GM21390 (cell line): ENCODE results near the gene TRIM9.

Experiments used
- ATAC-seq: cut with Tn5 transposase; IDR thresholded peaks from one replicate; pipeline ENCODE4 v1.9.1; 2021; ENCODE audit not compliant: unreplicated experiment

The TRIM9 gene

DNA sequence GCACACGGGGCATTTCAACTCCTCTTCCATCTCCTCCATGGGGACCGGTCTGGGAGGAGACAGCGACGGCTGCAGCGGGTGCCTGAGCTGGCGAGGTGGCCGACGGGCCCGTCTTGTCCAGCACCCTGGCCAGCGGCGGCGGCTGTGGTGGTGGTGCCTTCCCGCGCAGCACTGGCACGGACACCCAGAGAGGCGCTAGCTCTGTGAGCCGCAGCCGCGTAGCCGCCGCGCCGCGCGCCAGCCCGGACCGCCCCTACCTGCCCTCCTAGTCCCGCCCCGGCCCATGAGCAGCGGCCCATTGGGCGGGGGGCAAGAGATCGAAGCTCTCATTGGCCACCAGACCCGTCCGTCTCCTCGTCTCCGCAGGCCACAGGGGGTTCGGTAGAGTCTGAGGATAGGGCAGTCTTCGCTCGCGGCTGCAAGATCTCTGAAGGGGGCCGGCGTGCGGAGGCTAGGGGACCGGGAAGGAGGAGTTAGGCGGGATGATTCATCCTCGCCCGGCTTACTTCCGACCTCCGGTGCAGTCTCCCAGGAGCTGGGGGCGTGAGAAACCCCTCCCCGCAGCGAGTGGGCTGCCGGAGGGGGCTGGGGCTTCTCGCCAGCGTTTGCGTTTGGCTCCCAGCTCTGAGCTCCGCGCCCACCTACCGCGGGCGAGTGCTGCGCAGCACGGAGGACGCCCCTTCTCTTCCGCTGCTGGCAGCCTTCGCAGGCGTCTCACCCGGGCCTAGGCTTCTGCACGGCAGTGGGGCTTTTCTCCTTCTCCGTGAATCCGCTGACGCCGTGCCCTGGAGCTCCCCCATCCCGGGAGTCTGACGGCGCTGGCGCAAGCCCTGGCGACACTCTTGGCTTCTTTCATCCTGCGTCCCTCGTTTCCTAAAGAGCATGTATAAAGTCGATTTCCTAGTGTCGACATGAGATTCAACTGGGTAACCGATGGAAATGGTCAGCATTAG lies at the start of gene TRIM9:
Gene TRIM9, minus strand, starts transcription at position 205 of the 953 bp plus-strand sequence. Its CDS starts 166 bp downstream, at position 39.
- peak; percentile 99 for ATAC-seq

DNA sequence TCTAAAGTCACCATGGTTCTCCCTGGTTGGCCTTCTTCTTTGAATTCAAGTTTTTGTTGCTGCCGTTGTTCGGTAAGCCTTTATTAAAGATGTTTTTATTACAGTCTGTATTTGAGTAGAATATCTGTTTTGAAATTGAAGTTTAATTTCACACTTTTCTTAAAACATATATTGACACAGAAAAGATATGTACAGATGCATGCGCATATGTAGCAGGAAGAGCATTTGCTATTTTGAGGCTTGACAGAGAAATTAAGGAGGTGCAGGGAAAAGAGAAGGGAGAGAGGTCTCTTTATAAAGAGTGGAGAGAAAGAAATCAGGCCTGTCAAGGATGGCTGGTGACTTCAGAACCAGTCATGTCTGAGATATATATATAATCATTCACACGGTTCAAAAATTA lies 46.0 kb upstream of the TRIM9 start:
- no peak for ATAC-seq

DNA sequence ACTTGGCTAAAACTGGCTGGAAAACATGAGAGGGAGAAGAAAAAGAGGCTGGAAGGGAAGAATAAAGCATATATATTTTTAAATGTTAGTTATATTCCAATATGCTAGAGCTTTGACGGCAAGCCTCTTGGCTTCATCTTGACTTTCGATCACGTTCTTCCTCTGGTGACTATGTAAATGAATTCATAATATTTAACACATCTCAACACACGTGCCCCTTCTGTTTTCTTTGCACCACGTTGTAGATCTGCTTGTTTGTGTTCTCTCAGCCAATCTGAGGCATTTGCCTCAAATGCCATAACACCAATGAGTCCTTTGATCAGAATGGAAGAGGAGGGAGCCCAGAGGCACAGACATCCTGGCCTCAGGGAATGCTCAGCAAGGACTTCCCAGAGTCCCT lies 45.4 kb upstream of the TRIM9 start:
- ATAC-seq: no peak

DNA sequence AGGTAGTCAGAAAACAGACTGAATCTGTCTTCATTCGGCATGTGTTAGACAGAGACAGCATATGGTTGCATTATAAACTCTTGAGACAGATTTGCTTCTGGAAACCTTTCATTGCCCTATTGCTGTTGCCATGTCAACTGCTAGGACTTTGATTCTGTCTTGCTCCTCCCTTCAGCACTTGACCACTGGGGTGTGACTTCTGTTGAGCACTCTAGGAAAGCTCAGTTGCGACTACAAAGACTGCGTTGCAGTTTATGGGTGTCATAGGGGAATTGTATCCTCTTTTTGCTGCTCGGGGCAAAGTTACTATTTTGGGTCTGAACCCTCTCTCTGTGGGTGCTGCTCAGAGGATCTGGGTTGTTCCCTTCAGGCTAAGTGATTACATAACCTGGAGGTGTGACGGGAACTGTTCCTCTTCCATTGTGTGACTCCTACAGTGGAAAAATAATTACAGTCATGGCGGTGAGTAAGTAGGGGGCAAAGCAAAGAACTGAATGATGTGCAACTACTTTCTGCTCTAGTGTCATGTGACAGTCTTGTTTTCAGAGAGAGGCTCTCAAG lies 44.3 kb upstream of the TRIM9 start:
- no peak for ATAC-seq

DNA sequence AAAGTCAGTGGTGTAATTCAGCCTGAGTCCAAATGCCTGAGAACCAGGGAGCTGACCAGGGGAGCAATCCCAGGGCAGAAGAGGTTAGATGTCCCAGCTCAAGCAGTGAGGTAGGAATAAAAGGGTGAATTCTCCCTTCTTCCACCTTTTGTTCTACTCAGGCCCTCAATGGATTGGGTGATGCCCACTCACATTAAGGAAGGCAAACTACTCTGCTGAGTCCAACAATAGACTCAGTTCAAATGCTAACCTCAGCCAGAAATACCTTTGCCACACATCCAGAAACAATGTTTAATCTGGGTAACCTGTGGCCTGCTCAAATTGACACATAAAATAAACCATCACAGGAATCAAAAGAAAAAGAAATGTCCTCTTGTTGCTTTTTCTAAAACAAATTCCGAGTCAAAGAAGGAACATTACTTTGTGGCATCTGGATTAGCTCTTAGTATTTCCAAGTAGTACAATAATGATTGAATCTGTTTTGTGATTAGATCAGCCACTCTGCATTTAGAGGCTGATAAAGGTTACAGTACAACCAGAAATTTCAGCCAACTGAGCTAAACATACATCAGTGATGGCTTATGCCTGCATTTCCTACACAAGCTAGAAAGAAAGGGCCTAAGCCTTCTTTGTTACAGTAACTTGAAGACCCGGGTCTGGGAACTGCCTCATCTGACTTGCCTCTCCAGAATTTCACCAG lies 43.6 kb upstream of the TRIM9 start:
- ATAC-seq: no peak

DNA sequence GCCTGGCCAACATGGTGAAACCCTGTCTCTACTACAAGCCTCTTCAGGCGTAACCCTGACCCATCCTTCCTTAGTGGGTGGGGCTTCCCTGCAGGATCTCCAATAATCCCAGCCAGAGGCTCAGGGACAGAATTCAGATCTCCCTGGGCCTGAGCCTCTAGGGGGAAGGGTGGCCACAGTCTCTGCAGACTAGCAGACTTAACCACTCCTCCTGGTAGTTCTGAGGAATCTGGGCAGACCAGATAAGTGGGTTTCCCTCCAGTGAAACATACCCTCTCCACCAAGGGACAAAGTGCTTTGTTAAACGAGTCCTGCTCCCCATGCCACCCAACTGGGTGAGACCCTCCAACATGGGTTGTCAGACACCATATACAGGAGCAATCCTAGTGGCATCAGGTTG lies 36.6 kb upstream of the TRIM9 start:
- ATAC-seq: no peak

DNA sequence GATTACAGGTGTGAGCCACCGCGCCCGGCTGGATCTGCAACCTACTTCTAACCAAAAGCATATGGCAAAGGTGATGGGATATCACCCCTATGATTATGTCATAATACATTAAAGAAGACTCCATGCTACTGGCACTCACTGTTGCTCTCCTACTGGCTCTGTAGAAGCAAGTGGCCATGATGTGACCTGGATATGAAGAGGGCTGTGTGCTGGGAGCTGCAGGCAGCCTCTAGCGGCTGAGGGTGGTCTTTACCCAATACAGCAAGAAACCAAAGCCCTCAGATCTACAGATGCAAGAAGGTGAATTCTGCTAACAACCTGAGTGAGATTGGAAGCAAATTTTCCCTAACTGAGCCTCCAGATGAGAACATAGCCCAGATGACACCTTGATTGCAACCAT lies 34.2 kb upstream of the TRIM9 start:
- no peak for ATAC-seq

DNA sequence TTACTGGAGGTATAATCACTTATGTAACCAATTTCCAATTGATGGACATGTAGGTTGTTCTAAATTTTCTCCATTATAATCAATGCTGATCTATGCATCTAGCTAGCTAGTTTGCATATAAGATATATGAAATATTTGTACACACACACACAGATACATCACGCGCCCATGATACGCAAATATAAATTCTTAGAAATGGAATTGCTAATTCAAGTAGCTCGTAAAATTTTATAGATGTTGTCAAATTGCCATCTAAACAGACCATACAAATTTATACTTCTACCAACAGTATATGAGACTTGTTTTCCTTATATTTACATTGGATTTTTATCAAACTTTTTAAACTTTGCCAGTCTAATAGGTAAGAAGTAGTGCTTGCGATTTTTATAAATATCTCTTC lies 29.1 kb upstream of the TRIM9 start:
- no peak for ATAC-seq

DNA sequence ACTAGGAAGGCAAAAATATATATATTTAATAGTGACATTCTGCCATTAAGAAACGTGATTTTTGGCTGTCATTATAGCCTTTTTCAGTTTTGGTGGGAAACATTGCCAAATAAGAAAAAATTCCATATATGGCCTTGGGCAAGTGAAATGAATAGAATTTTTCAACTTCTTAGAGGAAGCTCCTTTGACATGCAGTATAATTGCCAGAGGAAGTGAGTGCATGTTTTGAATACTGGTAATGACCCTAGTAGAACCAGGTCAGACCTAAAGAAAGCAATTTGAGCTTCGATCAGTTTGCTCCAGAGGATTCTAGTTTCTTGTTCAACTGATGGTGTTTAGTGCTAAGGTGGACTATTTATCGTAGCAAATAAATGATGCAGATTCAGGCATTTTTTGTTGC lies 26.2 kb upstream of the TRIM9 start:
- no peak for ATAC-seq

DNA sequence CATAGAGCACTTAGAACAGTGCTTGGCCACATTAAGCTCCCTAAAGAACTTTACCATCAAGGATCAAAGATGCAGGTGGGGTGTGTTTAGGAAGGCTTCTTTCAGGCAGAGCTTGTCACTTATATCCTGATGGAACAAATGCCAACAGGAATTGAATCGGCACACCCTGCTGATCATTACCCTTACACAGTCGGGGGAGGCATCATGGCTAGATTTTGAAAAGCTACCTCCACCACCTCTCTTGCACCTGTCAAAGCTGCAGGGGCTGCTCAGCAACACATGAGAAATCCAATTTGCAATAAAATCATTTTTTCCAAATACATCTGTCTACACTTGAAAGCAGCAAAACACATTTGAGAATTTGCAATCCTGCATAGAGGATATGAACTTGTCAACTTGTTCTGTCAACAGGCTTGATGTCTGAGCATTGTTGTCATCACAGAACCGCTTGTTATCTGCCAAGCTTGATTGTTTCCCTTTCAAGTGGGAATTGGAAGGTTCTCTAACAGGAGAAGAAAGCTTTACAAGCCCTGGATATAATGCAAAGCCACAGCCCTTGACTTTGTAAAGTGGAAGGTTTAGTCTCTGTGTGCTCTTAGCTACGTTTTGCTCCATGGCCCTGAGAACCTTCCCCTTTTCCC lies 24.6 kb upstream of the TRIM9 start:
- ATAC-seq: no peak

DNA sequence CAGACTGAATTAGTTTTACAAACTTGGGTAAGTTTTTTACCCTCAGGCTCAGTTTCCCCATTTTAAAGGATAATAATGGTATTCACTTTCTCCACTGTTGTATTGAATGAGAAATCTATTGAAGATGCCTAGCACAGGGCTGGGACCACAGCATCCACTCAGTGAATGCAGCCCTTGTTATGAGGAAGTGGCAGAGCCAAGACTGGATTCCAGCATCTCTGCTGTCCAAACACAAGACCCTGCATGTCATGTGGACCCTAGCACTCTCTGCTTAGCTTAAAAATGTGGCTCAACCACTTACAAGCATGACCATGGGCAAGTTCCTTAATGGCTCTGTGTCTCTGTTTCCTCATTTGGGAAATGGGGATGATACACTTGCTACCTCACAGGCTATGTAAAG lies 24.1 kb upstream of the TRIM9 start:
- ATAC-seq: no peak

DNA sequence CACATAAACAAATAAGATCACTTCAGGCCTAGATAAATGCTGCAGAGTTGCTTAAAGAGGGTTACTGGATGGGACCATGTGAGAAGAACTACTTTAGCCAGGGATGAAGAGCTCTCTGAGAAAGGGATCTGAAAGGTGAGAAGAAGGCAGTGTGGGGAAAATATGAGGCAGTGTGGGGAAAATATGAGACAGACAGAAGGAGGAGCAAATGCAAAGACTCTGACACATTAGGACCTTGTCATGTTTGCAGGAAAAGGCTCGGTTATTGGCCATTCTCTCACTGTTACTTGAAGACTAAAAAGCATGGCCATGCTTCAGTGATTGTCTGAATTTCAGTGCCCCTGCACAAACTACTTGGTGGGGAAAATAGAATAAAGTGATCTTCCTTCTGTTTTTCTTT lies 22.7 kb upstream of the TRIM9 start:
- ATAC-seq: no peak

DNA sequence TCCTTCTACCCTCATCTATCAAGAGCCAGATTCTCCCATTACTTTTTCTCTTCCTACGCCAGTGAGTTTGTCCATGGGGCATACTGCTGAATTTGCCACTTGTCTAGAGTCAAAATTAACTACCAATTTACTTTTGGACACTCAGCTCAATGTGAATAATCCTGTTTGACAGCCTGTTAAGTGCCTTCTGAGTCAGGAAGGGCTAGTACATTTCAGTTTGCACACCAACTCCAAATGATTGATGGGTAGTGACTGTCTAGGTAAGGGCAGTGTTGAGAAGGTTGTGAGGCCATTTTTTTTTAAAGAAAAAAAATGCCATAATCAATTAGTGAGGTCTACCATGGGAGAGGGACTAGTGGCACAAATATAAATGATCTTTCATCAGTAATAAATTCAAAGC lies 21.8 kb upstream of the TRIM9 start:
- ATAC-seq: no peak

DNA sequence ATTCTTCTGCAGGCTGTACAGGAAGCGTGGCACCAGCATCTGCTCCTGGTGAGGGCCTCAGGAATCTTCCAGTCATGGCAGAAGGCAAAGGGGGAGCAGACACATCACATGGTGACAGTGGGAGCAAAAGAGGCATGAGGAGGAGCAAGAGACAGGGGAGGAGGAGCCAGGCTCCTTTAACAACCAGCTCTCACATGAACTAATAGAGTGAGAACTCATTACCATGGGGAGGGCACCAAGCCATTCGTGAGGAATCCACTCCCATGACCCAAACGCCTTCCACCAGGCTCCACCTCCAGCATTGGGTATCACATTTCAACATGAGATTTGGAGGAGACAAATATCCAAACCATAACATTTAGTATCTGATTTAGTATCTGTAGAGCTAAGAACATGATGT lies 14.7 kb upstream of the TRIM9 start:
- ATAC-seq: no peak

DNA sequence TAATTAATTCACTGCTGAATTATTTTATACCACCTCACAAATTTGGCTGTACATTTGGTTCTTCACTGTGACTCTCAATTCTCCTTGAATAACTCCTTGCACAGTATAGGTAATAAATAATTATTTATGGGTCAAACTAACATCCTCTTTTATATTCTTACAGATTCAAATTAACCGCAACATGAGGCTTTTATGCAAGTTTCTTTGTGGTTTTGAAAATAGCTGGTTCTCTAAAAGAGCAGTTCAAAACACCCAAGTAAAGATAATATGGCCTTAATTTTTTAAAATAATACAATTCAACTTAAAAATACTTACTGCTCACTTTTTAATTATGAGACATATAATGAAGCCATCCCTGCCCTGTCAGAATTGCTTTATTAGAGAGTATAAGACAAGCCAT lies 12.9 kb upstream of the TRIM9 start:
- no peak for ATAC-seq

DNA sequence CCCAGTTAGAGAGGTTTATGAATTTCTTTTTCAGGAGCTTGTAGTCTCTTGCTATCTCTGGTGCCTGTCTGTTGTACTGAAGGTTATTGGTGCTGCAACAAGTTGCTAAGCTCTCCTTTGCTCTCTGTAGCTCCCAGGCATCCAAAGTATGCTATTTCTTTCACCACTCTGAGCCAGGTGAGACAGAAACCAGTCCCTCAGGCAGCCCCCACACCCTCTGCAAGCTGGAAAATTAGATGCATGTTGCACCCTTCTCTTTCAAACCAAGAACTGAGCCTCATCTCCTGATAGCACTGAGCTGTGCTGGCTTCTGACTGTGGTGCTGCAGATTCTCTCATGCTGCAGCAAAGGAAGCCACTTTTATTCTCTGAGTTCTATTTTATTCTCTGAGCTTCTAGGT lies 9.6 kb upstream of the TRIM9 start:
- ATAC-seq: no peak

DNA sequence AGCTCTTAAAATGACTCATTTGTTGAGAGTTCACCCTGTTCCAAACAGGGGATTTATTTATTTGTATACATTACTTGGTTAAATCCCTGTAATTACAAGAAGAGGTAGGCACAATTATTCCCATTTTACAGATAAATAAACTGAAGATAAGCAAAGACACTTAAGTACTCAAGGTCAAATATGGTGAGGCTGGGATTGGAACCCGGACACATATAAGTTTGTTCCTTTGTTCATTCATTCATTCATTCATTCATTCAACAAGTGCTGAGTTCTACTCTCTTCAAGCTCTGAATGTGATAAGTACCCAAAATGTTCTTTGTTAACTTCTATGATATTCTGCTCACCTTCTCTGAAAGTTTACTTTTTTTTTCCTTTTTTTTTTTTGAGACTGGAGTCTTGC lies 2.4 kb upstream of the TRIM9 start:
- ATAC-seq: no peak

DNA sequence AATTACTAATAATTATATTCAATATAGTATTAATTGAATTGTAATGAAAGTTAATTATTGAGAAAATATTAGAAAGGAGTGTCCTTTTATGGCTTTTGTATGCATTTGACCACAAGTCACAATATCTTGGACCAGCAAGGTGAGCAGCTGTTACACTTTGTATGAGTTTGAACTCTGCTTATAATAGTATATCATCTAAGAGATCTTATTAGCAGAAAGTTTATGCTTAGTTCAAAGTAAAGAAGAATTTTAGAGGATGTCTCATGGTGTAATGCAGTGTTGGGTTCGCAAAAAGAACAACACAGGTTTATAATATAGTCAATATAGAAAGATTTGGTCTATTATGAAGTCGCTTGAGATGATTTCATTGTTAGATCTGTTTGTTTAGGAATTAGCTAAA lies 2.0 kb upstream of the TRIM9 start:
- no peak for ATAC-seq

DNA sequence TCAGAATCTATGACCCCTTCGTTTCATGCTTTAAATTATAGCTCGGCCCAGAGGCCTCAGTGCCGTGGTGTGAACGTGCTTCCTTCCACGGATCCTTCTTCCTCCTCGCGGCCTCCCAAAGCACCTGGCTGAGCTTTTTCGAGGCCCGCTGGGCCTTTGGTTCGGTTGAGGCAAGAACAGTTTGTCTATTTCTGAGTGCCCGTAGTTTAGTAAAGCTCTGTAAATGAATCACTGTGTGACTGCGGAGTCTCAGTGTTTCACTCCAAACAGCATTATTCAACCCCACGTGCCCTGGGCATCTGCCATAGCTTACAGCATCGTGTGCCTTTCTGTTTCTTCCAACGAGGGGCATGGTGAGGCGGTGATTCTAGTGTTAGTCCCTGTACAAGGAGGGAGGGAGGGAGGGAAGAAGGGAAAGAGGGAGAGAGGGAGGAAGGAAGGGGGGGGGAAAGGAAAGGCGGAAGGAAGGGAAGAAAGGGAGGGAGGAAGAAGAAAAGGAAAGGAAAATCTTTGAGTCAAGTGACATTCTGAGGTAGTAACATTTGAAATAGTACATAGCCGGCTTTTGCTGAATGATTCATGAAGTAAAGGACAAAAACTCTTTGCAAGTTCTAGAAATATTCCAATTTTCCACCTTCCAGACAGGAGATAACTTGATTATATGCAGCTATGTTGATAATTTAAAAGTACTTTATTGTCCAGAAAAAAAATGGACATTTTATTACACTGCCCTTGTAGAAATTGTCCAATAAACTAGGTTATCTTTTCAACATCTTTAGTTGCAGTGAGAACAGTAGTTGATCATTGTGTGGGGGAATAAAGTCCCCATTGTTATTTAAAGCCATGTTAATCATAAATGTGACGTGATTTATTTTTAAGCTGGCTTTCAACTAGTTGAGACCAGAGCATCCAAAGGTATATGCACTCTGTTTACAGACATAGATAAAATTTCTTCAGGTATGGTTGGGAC lies 1.2 kb upstream of the TRIM9 start:
- ATAC-seq: no peak

DNA sequence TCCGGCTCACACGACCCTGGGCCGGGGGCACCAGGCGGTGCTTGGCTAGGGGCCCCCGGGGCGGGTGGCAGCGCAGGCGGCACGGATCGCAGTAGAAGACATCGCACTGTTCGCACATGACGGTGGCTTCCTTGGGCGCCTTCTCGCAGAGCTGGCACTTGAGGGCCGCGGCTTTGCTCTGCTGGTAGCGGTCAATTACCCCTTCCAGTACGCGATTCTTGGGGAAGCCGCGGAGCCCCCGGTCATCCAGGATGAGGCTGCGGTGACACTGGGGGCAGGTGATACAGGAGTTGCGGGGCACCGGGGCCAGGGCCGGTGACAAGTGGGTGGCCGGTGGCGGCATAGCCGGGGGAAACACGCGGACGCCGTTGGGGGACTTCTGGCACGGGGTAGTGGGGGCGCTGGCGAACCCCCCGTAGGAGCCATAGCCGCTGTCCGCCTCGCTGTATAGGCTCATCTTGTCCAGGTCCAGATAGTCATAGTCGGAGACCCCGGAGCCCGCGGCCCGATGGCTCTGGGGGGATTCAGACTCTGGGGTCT lies 553 bp downstream of the TRIM9 start:
- no peak for ATAC-seq
